Activated CD4-positive, alpha-beta T cell treated with anti-CD3 and anti-CD28 coated beads, Interleukin-2, Interleukin-6, amounts not matched to agents 100 ng/mL and 50 ng/mL, durations not matched to agents 16 hours and 8 hours (primary cell): ENCODE results near the gene BIN2.
"Not testable (repeated sequence)": the region's sequence is repeated elsewhere in the genome, so short reads cannot be mapped to it uniquely, and the experiment has no call there.

ENCODE experiments used
- DNase-seq: peaks from one replicate; pipeline ENCODE4 v3.0.0-alpha.2; 2020

Gene BIN2

GRCh38 chr12:51343201-51343600 lies 19.2 kb upstream of the BIN2 start:
- no peak for DNase-seq

- no peak for DNase-seq
These were observed 18.4 kb upstream of the BIN2 start for GRCh38 chr12:51342416-51342815.

GRCh38 chr12:51341251-51342007 lies 17.5 kb upstream of the BIN2 start:
- peak; percentile 83 for DNase-seq

GRCh38 chr12:51339750-51340149 lies 15.8 kb upstream of the BIN2 start:
- DNase-seq = no peak

- DNase-seq = not testable (repeated sequence)
These were observed 13.4 kb upstream of the BIN2 start for GRCh38 chr12:51337336-51337735.

- DNase-seq = no peak
These were observed 12.0 kb upstream of the BIN2 start for GRCh38 chr12:51335931-51336330.

GRCh38 chr12:51334764-51335163 lies 10.8 kb upstream of the BIN2 start:
- DNase-seq = no peak

GRCh38 chr12:51333536-51333935 lies 9.6 kb upstream of the BIN2 start:
- DNase-seq = no peak

- no peak for DNase-seq
These were observed 6.2 kb upstream of the BIN2 start for GRCh38 chr12:51330186-51330585.

GRCh38 chr12:51329742-51330141 lies 5.8 kb upstream of the BIN2 start:
- peak; percentile 25 for DNase-seq

GRCh38 chr12:51328587-51328986 lies 4.6 kb upstream of the BIN2 start:
- DNase-seq = no peak

GRCh38 chr12:51326698-51327439 lies 2.9 kb upstream of the BIN2 start:
- peak; percentile 58 for DNase-seq

GRCh38 chr12:51324953-51325352 lies 979 bp upstream of the BIN2 start:
- DNase-seq = no peak

GRCh38 chr12:51323317-51323960 lies 535 bp downstream of the BIN2 start:
- DNase-seq = peak; percentile 66

GRCh38 chr12:51322452-51322851 lies 1.5 kb downstream of the BIN2 start:
- peak; percentile 55 for DNase-seq

- no peak for DNase-seq
These were observed 2.1 kb downstream of the BIN2 start for GRCh38 chr12:51321882-51322281.

- DNase-seq = peak; percentile 29
These were observed 3.2 kb downstream of the BIN2 start for GRCh38 chr12:51320695-51321320.

GRCh38 chr12:51320311-51320694 lies 3.7 kb downstream of the BIN2 start:
- no peak for DNase-seq

- DNase-seq = peak; percentile 62
These were observed 5.0 kb downstream of the BIN2 start for GRCh38 chr12:51318846-51319599.

GRCh38 chr12:51318057-51318806 lies 5.7 kb downstream of the BIN2 start:
- not testable (repeated sequence) for DNase-seq

GRCh38 chr12:51311389-51311788 lies 12.6 kb downstream of the BIN2 start:
- no peak for DNase-seq
